Lung (tissue), 12 donors: ENCODE data around the gene L3MBTL4. TPM values are rescaled to one million over a fixed set of nuclear protein-coding genes. Genes with fewer than 3 reads are reported as not detected.
A peak's percentile ranks its signal among the peaks of the same experiment; 100 is the strongest.

ENCODE experiments used
- ATAC-seq: fragments of 200-7000 bp; cut with Tn5 transposase; one replicate; pipeline ENCODE4 v1.9.1; 2020; ENCODE audit warnings: moderate number of reproducible peaks; ENCODE audit not compliant: insufficient read depth, low FRiP score
- DNase-seq, 3 donors: peaks; one replicate each; pipeline ENCODE4 v3.0.0-alpha.2; 2013 to 2017
- H3K27ac ChIP-seq, 2 donors: one replicate each; pipeline ENCODE4 v1.5.1; 2013; ENCODE audit warnings: mild to moderate bottlenecking in 2 of 2, moderate library complexity in 2 of 2, control low read depth in 1 of 2, inconsistent platforms in 1 of 2, low read depth in 1 of 2, low read length in 1 of 2
- H3K27me3 ChIP-seq, 3 donors: one replicate each; pipeline ENCODE4 v1.5.1; 2013; ENCODE audit warnings: low read length in 2 of 3; ENCODE audit not compliant: control insufficient read depth in 3 of 3, insufficient read depth in 3 of 3
- H3K36me3 ChIP-seq, 4 donors: one replicate each; pipeline ENCODE4 v1.5.1; 2013; ENCODE audit warnings: low read length in 4 of 4, mild to moderate bottlenecking in 1 of 4, moderate library complexity in 1 of 4; ENCODE audit not compliant: control insufficient read depth in 4 of 4, insufficient read depth in 4 of 4
- H3K4me1 ChIP-seq, 5 donors: one replicate each; pipeline ENCODE4 v1.5.1; 2013; ENCODE audit warnings: low read length in 5 of 5, mild to moderate bottlenecking in 2 of 5, moderate library complexity in 1 of 5; ENCODE audit not compliant: control insufficient read depth in 5 of 5, insufficient read depth in 5 of 5
- H3K4me3 ChIP-seq: one replicate; pipeline ENCODE4 v1.5.1; 2013; ENCODE audit warnings: mild to moderate bottlenecking, control low read depth, moderate library complexity
- H3K9ac ChIP-seq, 2 donors: one replicate each; pipeline ENCODE4 v1.5.1; 2013; ENCODE audit warnings: low read length in 2 of 2, control low read depth in 1 of 2; ENCODE audit not compliant: insufficient read depth in 1 of 2
- H3K9me3 ChIP-seq, 4 donors: one replicate each; pipeline ENCODE4 v1.5.1; 2013; ENCODE audit warnings: low read length in 3 of 4, mild to moderate bottlenecking in 1 of 4, moderate library complexity in 1 of 4; ENCODE audit not compliant: control insufficient read depth in 4 of 4, insufficient read depth in 3 of 4
- CTCF ChIP-seq: IDR thresholded peaks from 2 replicates; pipeline ENCODE4 v1.5.1; 2012; ENCODE audit warnings: mild to moderate bottlenecking; ENCODE audit errors: control extremely low read depth, extremely low read depth
- WGBS, 2 donors: extraction: QIAGEN DNeasy Blood & Tissue Kit; methylation state at CpG; one replicate each; pipeline ENCODE4 v1.1.7; 2013; 5-methylcytosine and 5-hydroxymethylcytosine counted together
- polyA plus RNA-seq, 2 donors: library from polyadenylated mRNA; stranded (reverse); fragments of 200-250 nt; gene quantifications; one replicate each; pipeline ENCODE4 v1.2.1, GENCODE V29; 2013
- total RNA-seq, 2 donors: library from RNA; depleted of rRNA in 1 of 2; stranded (reverse); fragments of >200 nt in 1 of 2; gene quantifications; one replicate each; pipeline ENCODE4 v1.2.1, GENCODE V29; 2014 to 2021
- donor health status: control.
- donor health status: control.
- donor health status: Bipolar disorder and iron deficiency.
- donor health status: healthy.
- donor health status: DM: yes; HTN: yes; CAD: no.

The L3MBTL4 gene
- total and polyA plus RNA-seq, 4 donors, result 2.8 to 16.8 (median 9.9) TPM

GRCh38 chr18:6207941-6208340, 206.8 kb downstream of the L3MBTL4 start:
- Histone ChIP-seq H3K4me1 (peaks cover 0 to 5% (median 2%) of the 10 kb centered on the region in 5 donors), H3K9me3 (no peaks in the 10 kb centered on the region), H3K4me3 (no peak overlapping the region), H3K27ac (no peak overlapping the region), H3K36me3 (no peaks in the 10 kb centered on the region), H3K9ac (no peak overlapping the region), H3K27me3 (no peaks in the 10 kb centered on the region)
- no peak for ATAC-seq
- 94 to 98% methylated on average over 3 of the region's 3 CpGs for WGBS, 2 donors
- no peak for DNase-seq
- TF ChIP-seq CTCF, result no peak

- Histone ChIP-seq H3K4me1 (peaks cover 0 to 5% (median 2%) of the 10 kb centered on the region in 5 donors), H3K36me3 (no peaks in the 10 kb centered on the region), H3K9me3 (no peaks in the 10 kb centered on the region), H3K27me3 (no peaks in the 10 kb centered on the region), H3K9ac (no peak overlapping the region), H3K27ac (no peak overlapping the region), H3K4me3 (no peak overlapping the region)
- peak; percentile 64 to 84 (median 68) for DNase-seq
- WGBS, 2 donors, result 62 to 84% methylated on average over 2 of the region's 2 CpGs
- TF ChIP-seq CTCF, result no peak
- ATAC-seq, result no peak
Measured at GRCh38 chr18:6207116-6207515, 207.6 kb downstream of the L3MBTL4 start.

- DNase-seq, result no peak
- no peak overlapping the region for H3K4me3 ChIP-seq
- no peak for TF ChIP-seq CTCF
- H3K9ac ChIP-seq, result no peak overlapping the region
- 69 to 81% methylated on average over 2 of the region's 2 CpGs for WGBS, 2 donors
- no peak for ATAC-seq
- H3K27ac ChIP-seq, result no peak overlapping the region
- H3K36me3 ChIP-seq, result no peaks in the 10 kb centered on the region
- H3K4me1 ChIP-seq, result peaks cover 0 to 5% (median 2%) of the 10 kb centered on the region in 5 donors
- H3K27me3 ChIP-seq, result no peaks in the 10 kb centered on the region
- no peaks in the 10 kb centered on the region for H3K9me3 ChIP-seq
Measured at GRCh38 chr18:6205706-6206105, 209.0 kb downstream of the L3MBTL4 start.

- no peaks in the 10 kb centered on the region for H3K36me3 ChIP-seq
- peaks cover 0 to 5% (median 2%) of the 10 kb centered on the region in 5 donors for H3K4me1 ChIP-seq
- H3K9me3 ChIP-seq, result no peaks in the 10 kb centered on the region
- H3K4me3 ChIP-seq, result no peak overlapping the region
- DNase-seq (no peak), ATAC-seq (no peak)
- H3K9ac ChIP-seq, result no peak overlapping the region
- no peaks in the 10 kb centered on the region for H3K27me3 ChIP-seq
- H3K27ac ChIP-seq, result no peak overlapping the region
- no peak for TF ChIP-seq CTCF
Measured at GRCh38 chr18:6204476-6204875, 210.2 kb downstream of the L3MBTL4 start.
